ENCODE results near the gene PGBD4. TPM values are rescaled to one million over a fixed set of nuclear protein-coding genes. Genes with fewer than 3 reads are reported as not detected.

PGBD4 gene
- total RNA-seq: 1.7 TPM
- long read RNA-seq, full-length matches to known transcripts: 6 of 6 reads
- long read RNA-seq, partial matches to known transcripts: 0 of 6 reads
- long read RNA-seq, other reads (novel, unspliced or antisense): 0 of 6 reads

GRCh38 chr15:34101366-34102174 lies at the start of gene PGBD4, which contains the start of gene EMC7:
Gene PGBD4 (plus strand): TSS chr15:34102083. CDS start chr15:34102532, 449 bp downstream.
Gene EMC7 (minus strand): TSS chr15:34101862. CDS start chr15:34101839, 23 bp downstream.
- intact Hi-C loops (cut with micrococcal nuclease): loop anchor here (10.0 kb wide), 1 partner anchor 123 kb away; the partner anchor contains the start of gene EMC4
- DNase-seq (peak; percentile 99), ATAC-seq (peak; percentile 100)

- intact Hi-C loops (cut with micrococcal nuclease): no loop called here
- no peak for DNase-seq
Measured at GRCh38 chr15:34054081-34054707, 47.7 kb upstream of the PGBD4 start.

GRCh38 chr15:34055868-34056595 lies 45.9 kb upstream of the PGBD4 start:
- intact Hi-C loops (cut with micrococcal nuclease): no loop called here
- no peak for DNase-seq
- ATAC-seq: peak; percentile 41

More at GRCh38 chr15:34054081-34054707, 47.7 kb upstream of the PGBD4 start:
- ATAC-seq: no peak

GRCh38 chr15:34056911-34057310 lies 45.0 kb upstream of the PGBD4 start:
- no peak for ATAC-seq
- DNase-seq: no peak
- intact Hi-C loops (cut with micrococcal nuclease): no loop called here

- DNase-seq (no peak), ATAC-seq (no peak)
- intact Hi-C loops (cut with micrococcal nuclease): no loop called here
Measured at GRCh38 chr15:34059476-34059875, 42.4 kb upstream of the PGBD4 start.

GRCh38 chr15:34059946-34060345 lies 41.9 kb upstream of the PGBD4 start:
- DNase-seq: no peak
- no peak for ATAC-seq
- intact Hi-C loops (cut with micrococcal nuclease): loop anchor here (10.0 kb wide), 1 partner anchor 155 kb away; the partner anchor contains the start of gene KATNBL1

GRCh38 chr15:34064438-34064837 lies 37.4 kb upstream of the PGBD4 start:
- intact Hi-C loops (cut with micrococcal nuclease): loop anchor here (10.0 kb wide), 1 partner anchor 150 kb away; the partner anchor contains the start of gene KATNBL1
- ATAC-seq (no peak), DNase-seq (no peak)

GRCh38 chr15:34065261-34065660 lies 36.6 kb upstream of the PGBD4 start:
- ATAC-seq (no peak), DNase-seq (no peak)
- intact Hi-C loops (cut with micrococcal nuclease): loop anchor here (10.0 kb wide), 1 partner anchor 150 kb away; the partner anchor contains the start of gene KATNBL1

- intact Hi-C loops (cut with micrococcal nuclease): loop anchor here (10.0 kb wide), 1 partner anchor 149 kb away; the partner anchor contains the start of gene KATNBL1
- no peak for DNase-seq
- no peak for ATAC-seq
Measured at GRCh38 chr15:34065941-34066340, 35.9 kb upstream of the PGBD4 start.

GRCh38 chr15:34070003-34070402 lies 31.9 kb upstream of the PGBD4 start:
- no peak for DNase-seq
- ATAC-seq: no peak
- intact Hi-C loops (cut with micrococcal nuclease): no loop called here

GRCh38 chr15:34076785-34077184 lies 25.1 kb upstream of the PGBD4 start:
- DNase-seq (no peak), ATAC-seq (no peak)
- intact Hi-C loops (cut with micrococcal nuclease): no loop called here

GRCh38 chr15:34078900-34079299 lies 23.0 kb upstream of the PGBD4 start:
- intact Hi-C loops (cut with micrococcal nuclease): no loop called here
- ATAC-seq: no peak
- DNase-seq: no peak

- intact Hi-C loops (cut with micrococcal nuclease): no loop called here
Measured at GRCh38 chr15:34079904-34080303, 22.0 kb upstream of the PGBD4 start.

GRCh38 chr15:34084086-34084485 lies 17.8 kb upstream of the PGBD4 start:
- intact Hi-C loops (cut with micrococcal nuclease): no loop called here
- no peak for ATAC-seq
- DNase-seq: no peak

More at GRCh38 chr15:34079904-34080303, 22.0 kb upstream of the PGBD4 start:
- DNase-seq (no peak), ATAC-seq (no peak)

GRCh38 chr15:34085746-34086145 lies 16.1 kb upstream of the PGBD4 start:
- ATAC-seq (no peak), DNase-seq (no peak)
- intact Hi-C loops (cut with micrococcal nuclease): no loop called here

- DNase-seq (no peak), ATAC-seq (no peak)
- intact Hi-C loops (cut with micrococcal nuclease): loop anchor here (10.0 kb wide), 1 partner anchor 125 kb away; the partner anchor contains the start of gene EMC4
Measured at GRCh38 chr15:34099914-34100313, 2.0 kb upstream of the PGBD4 start.

- intact Hi-C loops (cut with micrococcal nuclease): loop anchor here (10.0 kb wide), 1 partner anchor 122 kb away; the partner anchor contains the start of gene EMC4
- peak; percentile 42 for ATAC-seq
- no peak for DNase-seq
Measured at GRCh38 chr15:34102175-34102925, 467 bp downstream of the PGBD4 start.

- intact Hi-C loops (cut with micrococcal nuclease): loop anchor here (10.0 kb wide), 1 partner anchor 118 kb away; the partner anchor contains the start of gene EMC4
- DNase-seq (no peak), ATAC-seq (no peak)
Measured at GRCh38 chr15:34106423-34106822, 4.5 kb downstream of the PGBD4 start.

All from left ventricle myocardium superior (tissue), 1 donor.